Measurements from ENCODE around the gene FMN1.

FMN1 gene

GRCh38 chr15:33047077-33047476 is 147.4 kb downstream of the FMN1 start:
- H3K36me3 ChIP-seq (ENCODE audit: control insufficient read depth, low read length) = no peaks in the 10 kb centered on the region
- H4K20me1 ChIP-seq (ENCODE audit: control insufficient read depth, insufficient read depth, low read depth, low read length) = no peaks in the 10 kb centered on the region
- no peaks in the 10 kb centered on the region for H3K4me1 ChIP-seq (ENCODE audit: control insufficient read depth, low read length)
- H3K4me3 ChIP-seq (ENCODE audit: low read length) = no peak overlapping the region
- H3K27me3 ChIP-seq (ENCODE audit: control insufficient read depth, low read length) = no peaks in the 10 kb centered on the region
- no peaks in the 10 kb centered on the region for H3K79me2 ChIP-seq (ENCODE audit: control insufficient read depth, low read length)
- no peak overlapping the region for H3K27ac ChIP-seq (ENCODE audit: low read depth, low read length)
- TF ChIP-seq, protein P1, sequence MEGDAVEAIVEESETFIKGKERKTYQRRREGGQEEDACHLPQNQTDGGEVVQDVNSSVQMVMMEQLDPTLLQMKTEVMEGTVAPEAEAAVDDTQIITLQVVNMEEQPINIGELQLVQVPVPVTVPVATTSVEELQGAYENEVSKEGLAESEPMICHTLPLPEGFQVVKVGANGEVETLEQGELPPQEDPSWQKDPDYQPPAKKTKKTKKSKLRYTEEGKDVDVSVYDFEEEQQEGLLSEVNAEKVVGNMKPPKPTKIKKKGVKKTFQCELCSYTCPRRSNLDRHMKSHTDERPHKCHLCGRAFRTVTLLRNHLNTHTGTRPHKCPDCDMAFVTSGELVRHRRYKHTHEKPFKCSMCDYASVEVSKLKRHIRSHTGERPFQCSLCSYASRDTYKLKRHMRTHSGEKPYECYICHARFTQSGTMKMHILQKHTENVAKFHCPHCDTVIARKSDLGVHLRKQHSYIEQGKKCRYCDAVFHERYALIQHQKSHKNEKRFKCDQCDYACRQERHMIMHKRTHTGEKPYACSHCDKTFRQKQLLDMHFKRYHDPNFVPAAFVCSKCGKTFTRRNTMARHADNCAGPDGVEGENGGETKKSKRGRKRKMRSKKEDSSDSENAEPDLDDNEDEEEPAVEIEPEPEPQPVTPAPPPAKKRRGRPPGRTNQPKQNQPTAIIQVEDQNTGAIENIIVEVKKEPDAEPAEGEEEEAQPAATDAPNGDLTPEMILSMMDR (IDR thresholded peaks at IDR 0.05; ENCODE audit: low read depth, low read length, poor library complexity, severe bottlenecking) = no peak
- TF ChIP-seq EZH2phosphoT487 (IDR thresholded peaks at IDR 0.05; ENCODE audit: borderline replicate concordance, low read length) = no peak
- H3F3A ChIP-seq (ENCODE audit: control insufficient read depth, insufficient read depth) = no peaks in the 10 kb centered on the region
- H3K9me3 ChIP-seq (ENCODE audit: control insufficient read depth, insufficient read depth, low read length) = peaks cover 4% of the 10 kb centered on the region; the same call in 1 of the 2 replicates
- H3K9me2 ChIP-seq (replicated peaks; ENCODE audit: control insufficient read depth, low read length) = no peaks in the 10 kb centered on the region
- H3K4me2 ChIP-seq (ENCODE audit: low read length) = no peak overlapping the region

DNA sequence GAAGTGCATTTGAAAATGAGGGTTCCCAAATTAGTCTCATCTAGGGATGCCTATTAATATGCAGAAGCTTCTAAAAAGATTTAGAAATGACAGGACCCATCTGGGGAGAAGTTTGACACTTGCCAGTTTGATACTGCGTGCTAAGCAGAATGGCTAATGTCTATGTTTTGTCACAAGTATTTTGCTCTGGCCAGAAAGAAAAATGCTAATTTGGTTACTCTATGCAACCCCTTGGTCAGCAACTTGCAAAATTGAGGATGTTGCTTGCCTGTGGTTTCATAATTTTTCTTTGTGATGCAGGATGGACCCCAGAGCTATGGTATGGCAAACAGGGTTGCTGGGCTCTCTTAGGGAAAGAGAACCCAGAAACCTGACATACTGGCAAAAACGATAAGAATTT is 148.2 kb downstream of the FMN1 start:
- no peaks in the 10 kb centered on the region for H3K36me3 ChIP-seq (ENCODE audit: control insufficient read depth, low read length)
- H3K9me3 ChIP-seq (ENCODE audit: control insufficient read depth, insufficient read depth, low read length) = peaks cover 4% of the 10 kb centered on the region; the same call in 1 of the 2 replicates
- no peaks in the 10 kb centered on the region for H4K20me1 ChIP-seq (ENCODE audit: control insufficient read depth, insufficient read depth, low read depth, low read length)
- no peak overlapping the region for H3K27ac ChIP-seq (ENCODE audit: low read depth, low read length)
- H3K4me3 ChIP-seq (ENCODE audit: low read length) = no peak overlapping the region
- no peaks in the 10 kb centered on the region for H3K4me1 ChIP-seq (ENCODE audit: control insufficient read depth, low read length)
- H3K79me2 ChIP-seq (ENCODE audit: control insufficient read depth, low read length) = no peaks in the 10 kb centered on the region
- no peak for TF ChIP-seq EZH2phosphoT487 (IDR thresholded peaks at IDR 0.05; ENCODE audit: borderline replicate concordance, low read length)
- TF ChIP-seq, protein P1 (IDR thresholded peaks at IDR 0.05; ENCODE audit: low read depth, low read length, poor library complexity, severe bottlenecking) = no peak
- H3K4me2 ChIP-seq (ENCODE audit: low read length) = no peak overlapping the region
- no peaks in the 10 kb centered on the region for H3K27me3 ChIP-seq (ENCODE audit: control insufficient read depth, low read length)
- no peaks in the 10 kb centered on the region for H3F3A ChIP-seq (ENCODE audit: control insufficient read depth, insufficient read depth)
- H3K9me2 ChIP-seq (replicated peaks; ENCODE audit: control insufficient read depth, low read length) = no peaks in the 10 kb centered on the region

- H3K4me3 ChIP-seq (ENCODE audit: low read length) = no peak overlapping the region
- H3F3A ChIP-seq (ENCODE audit: control insufficient read depth, insufficient read depth) = no peaks in the 10 kb centered on the region
- no peak overlapping the region for H3K27ac ChIP-seq (ENCODE audit: low read depth, low read length)
- H3K4me1 ChIP-seq (ENCODE audit: control insufficient read depth, low read length) = no peaks in the 10 kb centered on the region
- no peak overlapping the region for H3K4me2 ChIP-seq (ENCODE audit: low read length)
- no peak for TF ChIP-seq EZH2phosphoT487 (IDR thresholded peaks at IDR 0.05; ENCODE audit: borderline replicate concordance, low read length)
- TF ChIP-seq, protein P1 (IDR thresholded peaks at IDR 0.05; ENCODE audit: low read depth, low read length, poor library complexity, severe bottlenecking) = no peak
- H3K36me3 ChIP-seq (ENCODE audit: control insufficient read depth, low read length) = no peaks in the 10 kb centered on the region
- peaks cover 4% of the 10 kb centered on the region; the same call in 1 of the 2 replicates for H3K9me3 ChIP-seq (ENCODE audit: control insufficient read depth, insufficient read depth, low read length)
- H4K20me1 ChIP-seq (ENCODE audit: control insufficient read depth, insufficient read depth, low read depth, low read length) = no peaks in the 10 kb centered on the region
- no peaks in the 10 kb centered on the region for H3K27me3 ChIP-seq (ENCODE audit: control insufficient read depth, low read length)
- H3K79me2 ChIP-seq (ENCODE audit: control insufficient read depth, low read length) = no peaks in the 10 kb centered on the region
- H3K9me2 ChIP-seq (replicated peaks; ENCODE audit: control insufficient read depth, low read length) = no peaks in the 10 kb centered on the region
These were observed 149.3 kb downstream of the FMN1 start for GRCh38 chr15:33045066-33045810.

Data from DOHH2 (cell line).